WERI-Rb-1 (cell line): Measurements from ENCODE around the gene MT3.

Experiments used
- DNase-seq: peaks from one replicate; pipeline ENCODE4 v3.0.0-alpha.2; 2020
- H3K27ac ChIP-seq: fragments of 250-450 bp; sonication (Bioruptor Pico); 2 replicates; pipeline ENCODE4 v1.5.1; 2020; ENCODE audit warnings: mild to moderate bottlenecking, moderate library complexity
- H3K27me3 ChIP-seq: fragments of 250-450 bp; sonication (Bioruptor Pico); 2 replicates; pipeline ENCODE4 v1.5.1; 2021; ENCODE audit warnings: mild to moderate bottlenecking, low read depth, moderate library complexity; ENCODE audit not compliant: insufficient read depth, severe bottlenecking
- H3K36me3 ChIP-seq: fragments of 250-450 bp; sonication (Bioruptor Pico); 2 replicates; pipeline ENCODE4 v1.5.1; 2020; ENCODE audit warnings: mild to moderate bottlenecking, moderate library complexity
- H3K4me3 ChIP-seq: 2 replicates; pipeline ENCODE4 v1.5.1; 2011; ENCODE audit warnings: low read depth, mild to moderate bottlenecking, control low read depth, low read length
- H3K9me3 ChIP-seq: fragments of 250-450 bp; sonication (Bioruptor Pico); 2 replicates; pipeline ENCODE4 v1.5.1; 2021; ENCODE audit warnings: mild to moderate bottlenecking, moderate library complexity; ENCODE audit not compliant: severe bottlenecking
- CTCF ChIP-seq: IDR thresholded peaks from 2 replicates; pipeline ENCODE4 v1.5.1; 2011; ENCODE audit warnings: low read depth, mild to moderate bottlenecking, control low read depth, inconsistent platforms, low read length

The MT3 gene

GRCh38 chr16:56549161-56549560 lies 40.2 kb upstream of the MT3 start:
- Histone ChIP-seq H3K4me3 (no peak overlapping the region), H3K36me3 (no peaks in the 10 kb centered on the region), H3K27me3 (no peaks in the 10 kb centered on the region), H3K9me3 (no peaks in the 10 kb centered on the region), H3K27ac (no peak overlapping the region)
- no peak for TF ChIP-seq CTCF
- no peak for DNase-seq

GRCh38 chr16:56549744-56550385 lies 39.5 kb upstream of the MT3 start:
- Histone ChIP-seq H3K9me3 (no peaks in the 10 kb centered on the region), H3K27me3 (no peaks in the 10 kb centered on the region), H3K27ac (no peak overlapping the region), H3K4me3 (no peak overlapping the region), H3K36me3 (no peaks in the 10 kb centered on the region)
- DNase-seq, result no peak
- TF ChIP-seq CTCF, result no peak

- TF ChIP-seq CTCF, result no peak
- H3K27ac ChIP-seq, result no peak overlapping the region
- DNase-seq, result no peak
- H3K27me3 ChIP-seq, result no peaks in the 10 kb centered on the region
- no peaks in the 10 kb centered on the region for H3K9me3 ChIP-seq
- no peaks in the 10 kb centered on the region for H3K36me3 ChIP-seq
- H3K4me3 ChIP-seq, result no peak overlapping the region
Measured at GRCh38 chr16:56551796-56552738, 37.3 kb upstream of the MT3 start.

- H3K27ac ChIP-seq, result no peak overlapping the region
- no peaks in the 10 kb centered on the region for H3K9me3 ChIP-seq
- H3K36me3 ChIP-seq, result no peaks in the 10 kb centered on the region
- DNase-seq, result no peak
- no peak for TF ChIP-seq CTCF
- H3K27me3 ChIP-seq, result no peaks in the 10 kb centered on the region
- no peak overlapping the region for H3K4me3 ChIP-seq
Measured at GRCh38 chr16:56554441-56554840, 34.9 kb upstream of the MT3 start.

GRCh38 chr16:56558024-56558747 lies 31.1 kb upstream of the MT3 start:
- no peaks in the 10 kb centered on the region for H3K27me3 ChIP-seq
- no peaks in the 10 kb centered on the region for H3K36me3 ChIP-seq
- no peaks in the 10 kb centered on the region for H3K9me3 ChIP-seq
- H3K4me3 ChIP-seq, result no peak overlapping the region
- TF ChIP-seq CTCF, result no peak
- DNase-seq, result no peak
- no peak overlapping the region for H3K27ac ChIP-seq
